OCI-LY1 (cell line): ENCODE measurements around the gene GPAM.

Experiments
- EZH2 ChIP-seq: fragments of 200-600 bp; sonication (generic), shearing (Covaris generic); IDR thresholded peaks from 2 replicates; pipeline ENCODE4 v1.8.0; 2017; ENCODE audit warnings: borderline replicate concordance, mixed run types, mild to moderate bottlenecking, antibody characterized with exemption, low read length, moderate library complexity, mixed read lengths
- TF ChIP-seq, protein P1 (sequence below): fragments of 200-600 bp; sonication (generic), shearing (Covaris generic); IDR thresholded peaks from 2 replicates; pipeline ENCODE4 v1.5.1; 2017; ENCODE audit warnings: mild to moderate bottlenecking, antibody characterized with exemption, low read length, moderate library complexity, mixed read lengths

DNA sequence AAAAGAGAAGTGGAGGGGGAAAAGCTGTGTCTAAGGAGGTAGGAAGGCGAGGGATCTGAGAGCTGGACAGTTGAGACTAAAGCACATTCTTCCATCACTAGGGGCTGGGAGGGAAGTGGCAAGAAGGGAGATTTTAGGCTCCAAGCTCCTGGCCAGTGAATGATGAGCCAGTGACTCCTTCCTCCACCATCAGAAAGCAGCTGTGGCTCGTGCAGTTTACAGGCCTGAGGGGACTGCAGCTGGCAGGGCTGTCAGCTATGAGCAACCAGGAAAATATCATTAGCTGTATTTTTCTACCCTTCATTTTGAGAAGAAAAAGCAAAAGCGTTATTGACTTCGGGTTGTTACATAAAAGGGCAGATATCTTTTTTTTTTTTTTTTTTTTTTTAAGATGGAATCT is 60.7 kb downstream of the GPAM start:
- TF ChIP-seq, protein P1, sequence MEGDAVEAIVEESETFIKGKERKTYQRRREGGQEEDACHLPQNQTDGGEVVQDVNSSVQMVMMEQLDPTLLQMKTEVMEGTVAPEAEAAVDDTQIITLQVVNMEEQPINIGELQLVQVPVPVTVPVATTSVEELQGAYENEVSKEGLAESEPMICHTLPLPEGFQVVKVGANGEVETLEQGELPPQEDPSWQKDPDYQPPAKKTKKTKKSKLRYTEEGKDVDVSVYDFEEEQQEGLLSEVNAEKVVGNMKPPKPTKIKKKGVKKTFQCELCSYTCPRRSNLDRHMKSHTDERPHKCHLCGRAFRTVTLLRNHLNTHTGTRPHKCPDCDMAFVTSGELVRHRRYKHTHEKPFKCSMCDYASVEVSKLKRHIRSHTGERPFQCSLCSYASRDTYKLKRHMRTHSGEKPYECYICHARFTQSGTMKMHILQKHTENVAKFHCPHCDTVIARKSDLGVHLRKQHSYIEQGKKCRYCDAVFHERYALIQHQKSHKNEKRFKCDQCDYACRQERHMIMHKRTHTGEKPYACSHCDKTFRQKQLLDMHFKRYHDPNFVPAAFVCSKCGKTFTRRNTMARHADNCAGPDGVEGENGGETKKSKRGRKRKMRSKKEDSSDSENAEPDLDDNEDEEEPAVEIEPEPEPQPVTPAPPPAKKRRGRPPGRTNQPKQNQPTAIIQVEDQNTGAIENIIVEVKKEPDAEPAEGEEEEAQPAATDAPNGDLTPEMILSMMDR: no peak
- TF ChIP-seq EZH2: no peak
